HG03060 (cell line): ENCODE measurements around the gene IL6R.
"Not testable (repeated sequence)": the region's sequence is repeated elsewhere in the genome, so short reads cannot be mapped to it uniquely, and the experiment has no call there.

Experiments used
- ATAC-seq: cut with Tn5 transposase; IDR thresholded peaks from one replicate; pipeline ENCODE4 v1.9.1; 2021; ENCODE audit warnings: low read depth, moderate number of reproducible peaks; ENCODE audit not compliant: unreplicated experiment

The IL6R gene

GRCh38 chr1:154406572-154406879, 1.4 kb downstream of the IL6R start:
- no peak for ATAC-seq

GRCh38 chr1:154406886-154407197, 1.7 kb downstream of the IL6R start:
- no peak for ATAC-seq

- ATAC-seq: no peak
Observed at GRCh38 chr1:154407198-154408091, 2.3 kb downstream of the IL6R start.

GRCh38 chr1:154408174-154408777, 3.1 kb downstream of the IL6R start:
- no peak for ATAC-seq

- ATAC-seq: no peak
Observed at GRCh38 chr1:154410185-154410827, 5.2 kb downstream of the IL6R start.

GRCh38 chr1:154411525-154411924, 6.4 kb downstream of the IL6R start:
- ATAC-seq: no peak

GRCh38 chr1:154413177-154413783, 8.1 kb downstream of the IL6R start:
- ATAC-seq: no peak

GRCh38 chr1:154414606-154415005, 9.5 kb downstream of the IL6R start:
- ATAC-seq: no peak

GRCh38 chr1:154416471-154417337, 11.6 kb downstream of the IL6R start:
- no peak for ATAC-seq

GRCh38 chr1:154417338-154417608, 12.1 kb downstream of the IL6R start:
- ATAC-seq: no peak

GRCh38 chr1:154418062-154418921, 13.1 kb downstream of the IL6R start:
- no peak for ATAC-seq

- no peak for ATAC-seq
Observed at GRCh38 chr1:154418923-154419619, 13.9 kb downstream of the IL6R start.

- ATAC-seq: no peak
Observed at GRCh38 chr1:154419620-154420571, 14.8 kb downstream of the IL6R start.

GRCh38 chr1:154420961-154421924, 16.1 kb downstream of the IL6R start:
- no peak for ATAC-seq

- not testable (repeated sequence) for ATAC-seq
Observed at GRCh38 chr1:154422049-154422448, 16.9 kb downstream of the IL6R start.

GRCh38 chr1:154422521-154422920, 17.4 kb downstream of the IL6R start:
- no peak for ATAC-seq
